GM18861 (cell line): ENCODE data around the gene SSC5D.

Source experiments
- ATAC-seq: cut with Tn5 transposase; IDR thresholded peaks from one replicate; pipeline ENCODE4 v1.9.1; 2021; ENCODE audit not compliant: unreplicated experiment

Gene SSC5D

GRCh38 chr19:55552620-55553019 is 64.4 kb downstream of the SSC5D start:
- no peak for ATAC-seq

- no peak for ATAC-seq
Measured at GRCh38 chr19:55553217-55554182, 65.3 kb downstream of the SSC5D start.

GRCh38 chr19:55554302-55554701 is 66.1 kb downstream of the SSC5D start:
- no peak for ATAC-seq

- ATAC-seq, result no peak
Measured at GRCh38 chr19:55554741-55555152, 66.5 kb downstream of the SSC5D start.

GRCh38 chr19:55559684-55560083 is 71.4 kb downstream of the SSC5D start:
- ATAC-seq, result no peak

- ATAC-seq, result no peak
Measured at GRCh38 chr19:55563261-55563690, 75.0 kb downstream of the SSC5D start.

- ATAC-seq, result no peak
Measured at GRCh38 chr19:55566823-55567222, 78.6 kb downstream of the SSC5D start.

DNA sequence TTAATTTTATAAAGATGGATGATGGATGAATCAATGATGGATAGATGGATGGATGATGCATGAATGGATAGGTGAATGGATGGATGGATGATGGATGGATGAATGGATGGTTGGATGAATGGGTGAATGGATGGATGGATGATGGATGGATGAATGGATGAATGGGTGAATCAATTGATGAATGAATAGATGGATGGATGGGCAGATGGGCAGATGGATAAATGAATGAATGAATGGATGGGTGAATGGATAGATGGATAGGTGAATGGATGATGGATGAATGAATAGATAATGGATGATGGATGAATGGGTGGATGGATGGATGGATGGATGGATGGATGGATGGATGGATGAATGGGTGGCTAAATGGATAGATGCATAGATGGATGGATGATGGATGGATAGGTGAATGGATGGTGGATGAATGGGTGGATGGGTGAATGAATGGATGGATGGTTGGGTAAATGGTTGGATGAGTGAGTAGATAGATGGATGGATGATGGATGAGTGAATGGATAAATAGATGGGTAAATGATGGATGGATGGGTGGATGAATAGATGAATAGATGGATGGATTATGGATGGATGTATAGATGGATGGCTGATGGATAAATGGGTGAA is 79.6 kb downstream of the SSC5D start:
- ATAC-seq, result no peak
